MM.1S (cell line): ENCODE results near the gene FGF19.

ENCODE experiments used
- EZH2phosphoT487 ChIP-seq: fragments of 300-600 bp; sonication (generic); IDR thresholded peaks from 2 replicates; pipeline ENCODE4 v1.6.1; 2018; ENCODE audit warnings: antibody characterized with exemption, low read length
- TF ChIP-seq, protein P1 (sequence below): fragments of 300-600 bp; sonication (generic); IDR thresholded peaks from 2 replicates; pipeline ENCODE4 v1.5.1; 2016; ENCODE audit warnings: antibody characterized with exemption, low read length, mixed read lengths

DNA sequence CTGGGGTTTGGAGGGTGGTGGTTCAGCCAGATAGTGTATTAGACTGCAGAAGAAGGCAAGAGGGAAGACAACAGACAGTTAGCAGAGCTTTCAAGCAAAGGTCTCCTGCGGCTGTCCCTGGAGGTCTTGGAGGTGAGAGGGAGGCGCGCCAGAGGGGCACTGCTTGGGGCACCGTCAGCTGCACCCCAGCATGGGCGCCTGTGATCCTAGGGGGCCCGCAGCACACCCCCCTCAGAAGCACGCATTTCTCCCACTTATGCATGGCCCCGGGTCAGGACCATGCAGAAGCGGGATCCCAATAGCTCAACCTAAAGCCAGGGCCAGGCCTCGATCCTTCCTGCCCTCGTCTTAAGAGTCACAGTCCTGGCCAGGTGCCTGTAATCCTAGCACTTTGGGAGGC is 44.8 kb upstream of the FGF19 start:
- TF ChIP-seq, protein P1, sequence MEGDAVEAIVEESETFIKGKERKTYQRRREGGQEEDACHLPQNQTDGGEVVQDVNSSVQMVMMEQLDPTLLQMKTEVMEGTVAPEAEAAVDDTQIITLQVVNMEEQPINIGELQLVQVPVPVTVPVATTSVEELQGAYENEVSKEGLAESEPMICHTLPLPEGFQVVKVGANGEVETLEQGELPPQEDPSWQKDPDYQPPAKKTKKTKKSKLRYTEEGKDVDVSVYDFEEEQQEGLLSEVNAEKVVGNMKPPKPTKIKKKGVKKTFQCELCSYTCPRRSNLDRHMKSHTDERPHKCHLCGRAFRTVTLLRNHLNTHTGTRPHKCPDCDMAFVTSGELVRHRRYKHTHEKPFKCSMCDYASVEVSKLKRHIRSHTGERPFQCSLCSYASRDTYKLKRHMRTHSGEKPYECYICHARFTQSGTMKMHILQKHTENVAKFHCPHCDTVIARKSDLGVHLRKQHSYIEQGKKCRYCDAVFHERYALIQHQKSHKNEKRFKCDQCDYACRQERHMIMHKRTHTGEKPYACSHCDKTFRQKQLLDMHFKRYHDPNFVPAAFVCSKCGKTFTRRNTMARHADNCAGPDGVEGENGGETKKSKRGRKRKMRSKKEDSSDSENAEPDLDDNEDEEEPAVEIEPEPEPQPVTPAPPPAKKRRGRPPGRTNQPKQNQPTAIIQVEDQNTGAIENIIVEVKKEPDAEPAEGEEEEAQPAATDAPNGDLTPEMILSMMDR = no peak
- TF ChIP-seq EZH2phosphoT487 = no peak
